ENCODE data around the gene MYH7B. TPM values are rescaled to one million over a fixed set of nuclear protein-coding genes. Genes with fewer than 3 reads are reported as not detected.

The MYH7B gene
- total and polyA plus RNA-seq, 2 experiments from 2014 or later = 0.10 to 1.1 TPM

DNA sequence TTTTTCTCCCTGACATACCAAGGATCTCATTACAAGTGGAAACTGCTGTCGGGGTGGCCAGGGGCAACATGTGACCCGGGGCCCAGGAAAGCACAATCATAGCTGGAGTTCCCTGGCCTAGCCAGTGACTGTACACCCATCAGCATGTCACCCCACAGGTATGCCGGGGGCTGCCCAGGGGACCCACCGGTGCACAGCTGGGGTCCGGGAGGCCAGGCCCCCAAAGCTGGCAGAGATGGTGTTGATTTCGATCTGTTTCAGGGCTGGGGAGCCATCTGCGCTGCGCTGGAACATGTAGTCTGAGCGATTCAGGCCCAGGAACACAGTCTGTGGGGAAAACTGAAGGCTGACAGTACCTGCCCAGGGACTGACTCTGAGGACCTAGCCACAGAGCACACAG is 13.4 kb upstream of the MYH7B start:
- Histone ChIP-seq H3K79me2 (replicated peaks; ENCODE audit: insufficient read depth) (no peaks in the 10 kb centered on the region), H3K4me2 (no peak overlapping the region), H3K27ac (ENCODE audit: low read depth) (no peak overlapping the region), H3K36me3 (ENCODE audit: insufficient read depth) (peaks cover 7% of the 10 kb centered on the region; the same call in 1 of the 2 replicates), H3F3A (replicated peaks; ENCODE audit: low read depth) (no peaks in the 10 kb centered on the region), H3K27me3 (ENCODE audit: insufficient read depth) (no peaks in the 10 kb centered on the region), H3K4me1 (ENCODE audit: insufficient read depth) (no peaks in the 10 kb centered on the region), H2AFZ (no peak overlapping the region), H4K20me1 (replicated peaks; ENCODE audit: insufficient read depth) (0 out of 2 replicates have a peak, but pooled peaks cover 4% of the 10 kb centered on the region), H3K4me3 (no peak overlapping the region), H3K9me2 (ENCODE audit: insufficient read depth) (no peaks in the 10 kb centered on the region)
- Mint-ChIP-seq H3K27ac (no peak overlapping the region), H3K36me3 (ENCODE audit: low read depth) (peaks cover 33% of the 10 kb centered on the region), H3K9me3 (no peaks in the 10 kb centered on the region), H3K4me3 (no peak overlapping the region), H3K4me1 (no peaks in the 10 kb centered on the region), H3K27me3 (ENCODE audit: insufficient read depth, low read depth, poor library complexity) (no peaks in the 10 kb centered on the region)
- ATAC-seq = no peak
- TF ChIP-seq, protein P1, sequence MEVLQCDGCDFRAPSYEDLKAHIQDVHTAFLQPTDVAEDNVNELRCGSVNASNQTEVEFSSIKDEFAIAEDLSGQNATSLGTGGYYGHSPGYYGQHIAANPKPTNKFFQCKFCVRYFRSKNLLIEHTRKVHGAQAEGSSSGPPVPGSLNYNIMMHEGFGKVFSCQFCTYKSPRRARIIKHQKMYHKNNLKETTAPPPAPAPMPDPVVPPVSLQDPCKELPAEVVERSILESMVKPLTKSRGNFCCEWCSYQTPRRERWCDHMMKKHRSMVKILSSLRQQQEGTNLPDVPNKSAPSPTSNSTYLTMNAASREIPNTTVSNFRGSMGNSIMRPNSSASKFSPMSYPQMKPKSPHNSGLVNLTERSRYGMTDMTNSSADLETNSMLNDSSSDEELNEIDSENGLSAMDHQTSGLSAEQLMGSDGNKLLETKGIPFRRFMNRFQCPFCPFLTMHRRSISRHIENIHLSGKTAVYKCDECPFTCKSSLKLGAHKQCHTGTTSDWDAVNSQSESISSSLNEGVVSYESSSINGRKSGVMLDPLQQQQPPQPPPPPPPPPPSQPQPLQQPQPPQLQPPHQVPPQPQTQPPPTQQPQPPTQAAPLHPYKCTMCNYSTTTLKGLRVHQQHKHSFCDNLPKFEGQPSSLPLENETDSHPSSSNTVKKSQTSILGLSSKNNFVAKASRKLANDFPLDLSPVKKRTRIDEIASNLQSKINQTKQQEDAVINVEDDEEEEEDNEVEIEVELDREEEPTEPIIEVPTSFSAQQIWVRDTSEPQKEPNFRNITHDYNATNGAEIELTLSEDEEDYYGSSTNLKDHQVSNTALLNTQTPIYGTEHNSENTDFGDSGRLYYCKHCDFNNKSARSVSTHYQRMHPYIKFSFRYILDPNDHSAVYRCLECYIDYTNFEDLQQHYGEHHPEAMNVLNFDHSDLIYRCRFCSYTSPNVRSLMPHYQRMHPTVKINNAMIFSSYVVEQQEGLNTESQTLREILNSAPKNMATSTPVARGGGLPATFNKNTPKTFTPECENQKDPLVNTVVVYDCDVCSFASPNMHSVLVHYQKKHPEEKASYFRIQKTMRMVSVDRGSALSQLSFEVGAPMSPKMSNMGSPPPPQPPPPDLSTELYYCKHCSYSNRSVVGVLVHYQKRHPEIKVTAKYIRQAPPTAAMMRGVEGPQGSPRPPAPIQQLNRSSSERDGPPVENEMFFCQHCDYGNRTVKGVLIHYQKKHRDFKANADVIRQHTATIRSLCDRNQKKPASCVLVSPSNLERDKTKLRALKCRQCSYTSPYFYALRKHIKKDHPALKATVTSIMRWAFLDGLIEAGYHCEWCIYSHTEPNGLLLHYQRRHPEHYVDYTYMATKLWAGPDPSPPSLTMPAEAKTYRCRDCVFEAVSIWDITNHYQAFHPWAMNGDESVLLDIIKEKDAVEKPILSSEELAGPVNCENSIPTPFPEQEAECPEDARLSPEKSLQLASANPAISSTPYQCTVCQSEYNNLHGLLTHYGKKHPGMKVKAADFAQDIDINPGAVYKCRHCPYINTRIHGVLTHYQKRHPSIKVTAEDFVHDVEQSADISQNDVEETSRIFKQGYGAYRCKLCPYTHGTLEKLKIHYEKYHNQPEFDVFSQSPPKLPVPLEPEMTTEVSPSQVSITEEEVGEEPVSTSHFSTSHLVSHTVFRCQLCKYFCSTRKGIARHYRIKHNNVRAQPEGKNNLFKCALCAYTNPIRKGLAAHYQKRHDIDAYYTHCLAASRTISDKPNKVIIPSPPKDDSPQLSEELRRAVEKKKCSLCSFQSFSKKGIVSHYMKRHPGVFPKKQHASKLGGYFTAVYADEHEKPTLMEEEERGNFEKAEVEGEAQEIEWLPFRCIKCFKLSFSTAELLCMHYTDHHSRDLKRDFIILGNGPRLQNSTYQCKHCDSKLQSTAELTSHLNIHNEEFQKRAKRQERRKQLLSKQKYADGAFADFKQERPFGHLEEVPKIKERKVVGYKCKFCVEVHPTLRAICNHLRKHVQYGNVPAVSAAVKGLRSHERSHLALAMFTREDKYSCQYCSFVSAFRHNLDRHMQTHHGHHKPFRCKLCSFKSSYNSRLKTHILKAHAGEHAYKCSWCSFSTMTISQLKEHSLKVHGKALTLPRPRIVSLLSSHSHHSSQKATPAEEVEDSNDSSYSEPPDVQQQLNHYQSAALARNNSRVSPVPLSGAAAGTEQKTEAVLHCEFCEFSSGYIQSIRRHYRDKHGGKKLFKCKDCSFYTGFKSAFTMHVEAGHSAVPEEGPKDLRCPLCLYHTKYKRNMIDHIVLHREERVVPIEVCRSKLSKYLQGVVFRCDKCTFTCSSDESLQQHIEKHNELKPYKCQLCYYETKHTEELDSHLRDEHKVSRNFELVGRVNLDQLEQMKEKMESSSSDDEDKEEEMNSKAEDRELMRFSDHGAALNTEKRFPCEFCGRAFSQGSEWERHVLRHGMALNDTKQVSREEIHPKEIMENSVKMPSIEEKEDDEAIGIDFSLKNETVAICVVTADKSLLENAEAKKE (CRISPR knock-in tag; IDR thresholded peaks at IDR 0.05) = no peak
- TF ChIP-seq ZNF331 (CRISPR knock-in tag; IDR thresholded peaks at IDR 0.05; ENCODE audit: low read depth) (no peak), STAT1 (IDR thresholded peaks at IDR 0.05; ENCODE audit: unreplicated experiment) (no peak), POLR2AphosphoS5 (IDR thresholded peaks at IDR 0.05; ENCODE audit: low read depth) (no peak), JUNB (IDR thresholded peaks at IDR 0.05; ENCODE audit: unreplicated experiment) (no peak), EZH2 (IDR thresholded peaks at IDR 0.05; ENCODE audit: low read depth, unreplicated experiment) (no peak), CREB1 (CRISPR knock-in tag; IDR thresholded peaks at IDR 0.05; ENCODE audit: low read depth) (no peak), REST (IDR thresholded peaks at IDR 0.05; ENCODE audit: unreplicated experiment) (no peak), CTCF (conservative IDR thresholded peaks at IDR 0.05; ENCODE audit: low read depth in 2 of 2) (no peak), ZNF114 (CRISPR knock-in tag; IDR thresholded peaks at IDR 0.05) (no peak), EZH2phosphoT487 (IDR thresholded peaks at IDR 0.05; ENCODE audit: unreplicated experiment) (no peak), NANOG (IDR thresholded peaks at IDR 0.05; ENCODE audit: borderline replicate concordance) (no peak)
- TF ChIP-seq, protein P2, sequence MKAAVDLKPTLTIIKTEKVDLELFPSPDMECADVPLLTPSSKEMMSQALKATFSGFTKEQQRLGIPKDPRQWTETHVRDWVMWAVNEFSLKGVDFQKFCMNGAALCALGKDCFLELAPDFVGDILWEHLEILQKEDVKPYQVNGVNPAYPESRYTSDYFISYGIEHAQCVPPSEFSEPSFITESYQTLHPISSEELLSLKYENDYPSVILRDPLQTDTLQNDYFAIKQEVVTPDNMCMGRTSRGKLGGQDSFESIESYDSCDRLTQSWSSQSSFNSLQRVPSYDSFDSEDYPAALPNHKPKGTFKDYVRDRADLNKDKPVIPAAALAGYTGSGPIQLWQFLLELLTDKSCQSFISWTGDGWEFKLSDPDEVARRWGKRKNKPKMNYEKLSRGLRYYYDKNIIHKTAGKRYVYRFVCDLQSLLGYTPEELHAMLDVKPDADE (IDR thresholded peaks at IDR 0.05) = no peak
- DNase-seq (ENCODE audit: low spot score) = no peak

All from GM23338 (cell line).